Colonic mucosa (tissue), 4 donors: ENCODE results near the gene PLCG2. TPM values are rescaled to one million over a fixed set of nuclear protein-coding genes. Genes with fewer than 3 reads are reported as not detected.

Source experiments
- DNase-seq: peaks from one replicate; pipeline ENCODE4 v3.0.0-alpha.2; 2020
- H3K27ac ChIP-seq: fragments of 200-600 bp; one replicate; pipeline ENCODE4 v1.8.0; 2021
- H3K27me3 ChIP-seq: fragments of 200-600 bp; one replicate; pipeline ENCODE4 v1.8.0; 2021
- H3K36me3 ChIP-seq: fragments of 200-600 bp; one replicate; pipeline ENCODE4 v1.8.0; 2021
- H3K4me1 ChIP-seq: fragments of 200-600 bp; one replicate; pipeline ENCODE4 v1.8.0; 2021; ENCODE audit warnings: mild to moderate bottlenecking
- H3K4me3 ChIP-seq: fragments of 200-600 bp; one replicate; pipeline ENCODE4 v1.8.0; 2021
- H3K9ac ChIP-seq, 2 donors: one replicate each; pipeline ENCODE4 v1.7.0; 2013; ENCODE audit warnings: control low read depth in 2 of 2, low read depth in 2 of 2, low read length in 2 of 2
- H3K9me3 ChIP-seq: fragments of 200-600 bp; one replicate; pipeline ENCODE4 v1.8.0; 2021
- intact Hi-C: fragments of 100-400 bp; cut with DNase I; formaldehyde crosslinking; loops from one replicate; pipeline ENCODE4 v1.14.1; 2022
- total RNA-seq, 2 donors: library from RNA; stranded (reverse); fragmentation: NEBNext Ultra II Directional in 1 of 2; extraction: Animal tissue kit (Norgen Biotek cat#: 25700) in 1 of 2; gene quantifications; one replicate each; pipeline ENCODE4 v1.2.1, GENCODE V29; 2021
- TF ChIP-seq, protein P1 (sequence below): fragments of 200-600 bp; IDR thresholded peaks from one replicate; pipeline ENCODE4 v1.8.0; 2022; ENCODE audit warnings: antibody characterized with exemption, mild to moderate bottlenecking
- donor health status: healthy.
- donor health status: DM: no; HTN: no; CAD: no.
- donor health status: DM: no; HTN: no; CAD: no.

The PLCG2 gene
- total RNA-seq, 2 donors from 2014 or later = 9.1 to 9.6 TPM

DNA sequence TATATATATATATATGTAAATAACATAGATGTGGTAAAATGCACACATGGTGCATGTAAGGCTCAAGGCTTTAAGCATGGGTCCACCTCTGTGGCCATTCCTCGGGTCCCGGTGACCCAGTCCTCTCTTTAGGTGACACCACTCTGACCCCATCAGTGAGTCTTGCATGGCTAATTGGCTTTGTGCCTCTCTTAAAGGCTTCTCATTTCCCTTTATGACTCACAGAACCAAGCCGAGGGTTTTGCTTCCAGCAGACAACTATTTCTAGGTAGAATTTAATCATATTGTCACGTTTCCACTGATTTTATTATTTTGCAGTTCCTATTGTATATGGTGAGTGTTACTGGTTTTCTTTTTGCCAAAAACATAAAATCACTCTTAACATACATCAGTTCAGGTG, 59.7 kb downstream of the PLCG2 start:
- Histone ChIP-seq H3K4me1 (no peaks in the 10 kb centered on the region), H3K27ac (no peak overlapping the region), H3K4me3 (no peak overlapping the region), H3K36me3 (no peaks in the 10 kb centered on the region), H3K27me3 (no peaks in the 10 kb centered on the region), H3K9me3 (no peaks in the 10 kb centered on the region), H3K9ac (no peak overlapping the region)
- no peak for DNase-seq
- intact Hi-C loops = no loop called here
- TF ChIP-seq, protein P1, sequence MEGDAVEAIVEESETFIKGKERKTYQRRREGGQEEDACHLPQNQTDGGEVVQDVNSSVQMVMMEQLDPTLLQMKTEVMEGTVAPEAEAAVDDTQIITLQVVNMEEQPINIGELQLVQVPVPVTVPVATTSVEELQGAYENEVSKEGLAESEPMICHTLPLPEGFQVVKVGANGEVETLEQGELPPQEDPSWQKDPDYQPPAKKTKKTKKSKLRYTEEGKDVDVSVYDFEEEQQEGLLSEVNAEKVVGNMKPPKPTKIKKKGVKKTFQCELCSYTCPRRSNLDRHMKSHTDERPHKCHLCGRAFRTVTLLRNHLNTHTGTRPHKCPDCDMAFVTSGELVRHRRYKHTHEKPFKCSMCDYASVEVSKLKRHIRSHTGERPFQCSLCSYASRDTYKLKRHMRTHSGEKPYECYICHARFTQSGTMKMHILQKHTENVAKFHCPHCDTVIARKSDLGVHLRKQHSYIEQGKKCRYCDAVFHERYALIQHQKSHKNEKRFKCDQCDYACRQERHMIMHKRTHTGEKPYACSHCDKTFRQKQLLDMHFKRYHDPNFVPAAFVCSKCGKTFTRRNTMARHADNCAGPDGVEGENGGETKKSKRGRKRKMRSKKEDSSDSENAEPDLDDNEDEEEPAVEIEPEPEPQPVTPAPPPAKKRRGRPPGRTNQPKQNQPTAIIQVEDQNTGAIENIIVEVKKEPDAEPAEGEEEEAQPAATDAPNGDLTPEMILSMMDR = no peak

DNA sequence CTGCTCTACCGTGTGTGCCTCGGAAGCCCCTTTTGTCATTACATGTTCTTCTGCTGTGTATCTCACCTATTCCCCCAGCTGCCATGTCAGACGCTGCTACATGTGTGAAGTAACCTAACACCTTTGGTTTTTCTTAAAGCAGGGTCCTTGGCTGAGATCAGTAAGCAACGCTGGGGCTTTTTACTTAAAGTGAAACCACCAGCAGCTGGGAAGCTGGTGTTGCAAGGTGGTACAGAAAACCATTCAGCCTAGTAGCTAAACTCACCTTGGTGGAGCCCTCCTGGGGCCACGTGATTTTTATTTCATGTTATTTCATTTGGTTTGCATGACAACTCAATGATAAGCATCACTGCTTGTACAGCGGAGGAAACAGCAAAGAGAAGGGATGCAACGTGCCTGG, 62.6 kb downstream of the PLCG2 start:
- Histone ChIP-seq H3K27ac (no peak overlapping the region), H3K4me1 (no peaks in the 10 kb centered on the region), H3K27me3 (no peaks in the 10 kb centered on the region), H3K9ac (no peak overlapping the region), H3K9me3 (no peaks in the 10 kb centered on the region), H3K4me3 (no peak overlapping the region), H3K36me3 (no peaks in the 10 kb centered on the region)
- no peak for DNase-seq
- intact Hi-C loops = no loop called here
- TF ChIP-seq, protein P1 = no peak

DNA sequence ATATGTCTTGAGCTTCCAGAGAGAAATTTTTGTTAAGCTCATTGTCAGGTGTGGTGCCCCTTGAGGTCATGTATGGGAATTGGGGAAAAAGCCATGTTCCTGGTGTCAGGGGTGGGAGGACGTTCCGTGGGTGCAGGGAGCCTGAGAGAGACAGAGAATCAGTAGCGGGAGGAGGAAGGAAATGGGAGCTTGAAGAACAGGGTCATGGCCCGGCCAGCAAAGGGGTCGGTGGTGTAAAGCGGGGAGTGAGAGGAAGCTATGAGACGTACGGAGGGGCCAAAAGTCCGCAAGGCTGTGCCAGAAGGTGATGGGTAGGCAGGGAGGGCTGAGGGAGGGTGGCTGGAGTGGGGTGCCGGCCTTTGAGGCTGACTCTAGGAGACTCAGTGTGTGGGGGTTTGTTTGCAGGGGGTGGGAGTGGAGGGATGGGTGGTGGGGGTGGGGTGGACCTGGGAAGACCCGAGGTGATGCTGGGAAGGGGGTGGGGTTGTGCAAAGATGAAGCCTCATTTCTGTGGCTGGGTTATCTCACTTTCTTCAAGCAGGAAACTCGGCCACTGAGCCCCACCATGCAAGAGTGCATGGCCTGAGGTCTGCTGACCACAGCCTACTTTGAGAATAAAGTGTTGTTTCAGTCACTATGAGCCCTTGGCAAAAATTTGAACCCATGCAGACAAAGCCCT, 63.6 kb downstream of the PLCG2 start:
- H3K27me3 ChIP-seq = no peaks in the 10 kb centered on the region
- H3K36me3 ChIP-seq = no peaks in the 10 kb centered on the region
- H3K4me1 ChIP-seq = no peaks in the 10 kb centered on the region
- TF ChIP-seq, protein P1 = no peak
- no peak for DNase-seq
- no peaks in the 10 kb centered on the region for H3K9me3 ChIP-seq
- no peak overlapping the region for H3K27ac ChIP-seq
- no peak overlapping the region for H3K9ac ChIP-seq
- intact Hi-C loops = no loop called here
- H3K4me3 ChIP-seq = no peak overlapping the region

DNA sequence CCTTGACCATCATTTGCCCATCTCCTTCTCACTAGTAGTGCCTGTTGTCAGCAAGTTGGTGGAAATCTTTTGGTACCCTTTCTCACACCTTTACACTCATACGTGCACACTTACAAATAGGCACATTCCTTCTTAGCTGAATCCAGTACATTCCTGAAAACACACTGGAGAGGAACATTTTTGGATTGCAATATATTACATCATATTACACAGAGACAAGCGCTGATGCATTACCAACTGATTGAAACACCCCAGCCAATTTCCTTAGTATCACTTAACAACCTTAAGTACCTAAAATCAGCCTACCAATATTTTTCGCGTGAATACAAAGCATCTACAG, 64.1 kb downstream of the PLCG2 start:
- no peaks in the 10 kb centered on the region for H3K36me3 ChIP-seq
- no peaks in the 10 kb centered on the region for H3K4me1 ChIP-seq
- intact Hi-C loops = no loop called here
- H3K9me3 ChIP-seq = no peaks in the 10 kb centered on the region
- H3K9ac ChIP-seq = no peak overlapping the region
- no peaks in the 10 kb centered on the region for H3K27me3 ChIP-seq
- no peak overlapping the region for H3K27ac ChIP-seq
- no peak for DNase-seq
- TF ChIP-seq, protein P1 = no peak
- no peak overlapping the region for H3K4me3 ChIP-seq

DNA sequence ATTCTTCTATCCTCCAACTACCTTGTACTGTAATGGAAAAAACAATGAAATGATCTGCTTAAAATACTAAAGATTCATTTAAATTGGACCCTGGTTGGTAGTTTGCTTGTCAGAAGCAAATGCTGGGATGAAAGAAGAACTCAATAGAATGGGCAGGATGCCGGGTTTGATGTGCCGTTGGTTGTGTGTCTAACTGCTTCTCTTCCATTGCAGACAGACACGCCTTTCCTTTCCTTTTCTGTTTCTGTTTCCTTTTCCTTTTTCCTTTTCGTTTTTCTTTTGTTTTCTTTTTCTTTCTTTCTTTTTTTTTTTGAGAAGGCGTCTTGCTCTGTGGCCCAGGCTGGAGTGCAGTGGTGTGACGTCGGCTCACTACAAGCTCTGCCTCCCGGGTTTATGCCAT, 64.6 kb downstream of the PLCG2 start:
- TF ChIP-seq, protein P1 = no peak
- no peak overlapping the region for H3K27ac ChIP-seq
- intact Hi-C loops = no loop called here

More for the DNA sequence above, 64.6 kb downstream of the PLCG2 start:
- H3K4me3 ChIP-seq = no peak overlapping the region
- DNase-seq = no peak
- H3K36me3 ChIP-seq = no peaks in the 10 kb centered on the region
- H3K4me1 ChIP-seq = no peaks in the 10 kb centered on the region
- H3K9me3 ChIP-seq = no peaks in the 10 kb centered on the region
- H3K9ac ChIP-seq = no peak overlapping the region
- H3K27me3 ChIP-seq = no peaks in the 10 kb centered on the region
